Measurements from ENCODE around the gene ADRA1B.
"Not testable (repeated sequence)": the region's sequence is repeated elsewhere in the genome, so short reads cannot be mapped to it uniquely, and the experiment has no call there.

Gene ADRA1B

GRCh38 chr5:159971931-159972461 lies 55.7 kb downstream of the ADRA1B start:
- DNase-seq: no peak

GRCh38 chr5:159972538-159973362 lies 56.5 kb downstream of the ADRA1B start:
- DNase-seq: no peak

GRCh38 chr5:159975462-159976019 lies 59.3 kb downstream of the ADRA1B start:
- peak; percentile 96 for DNase-seq

- no peak for DNase-seq
Measured at GRCh38 chr5:159976921-159977320, 60.6 kb downstream of the ADRA1B start.

GRCh38 chr5:159978358-159978757 lies 62.1 kb downstream of the ADRA1B start:
- DNase-seq: no peak

GRCh38 chr5:159982421-159983173 lies 66.3 kb downstream of the ADRA1B start:
- DNase-seq: no peak

- peak; percentile 55 for DNase-seq
Measured at GRCh38 chr5:159987031-159987674, 70.9 kb downstream of the ADRA1B start.

GRCh38 chr5:159990506-159990905 lies 74.2 kb downstream of the ADRA1B start:
- DNase-seq: no peak

GRCh38 chr5:159992566-159992965 lies 76.3 kb downstream of the ADRA1B start:
- peak; percentile 31 for DNase-seq

GRCh38 chr5:159993194-159993593 lies 76.9 kb downstream of the ADRA1B start:
- no peak for DNase-seq

- DNase-seq: peak; percentile 7
Measured at GRCh38 chr5:159995907-159996306, 79.6 kb downstream of the ADRA1B start.

- DNase-seq: no peak
Measured at GRCh38 chr5:160001457-160001856, 85.2 kb downstream of the ADRA1B start.

GRCh38 chr5:160007514-160007913 lies 91.2 kb downstream of the ADRA1B start:
- DNase-seq: no peak

GRCh38 chr5:160008529-160008876 lies 92.2 kb downstream of the ADRA1B start:
- not testable (repeated sequence) for DNase-seq

GRCh38 chr5:160008877-160009590 lies 92.8 kb downstream of the ADRA1B start, which contains the start of gene TTC1:
TSS of gene TTC1 (plus strand) at chr5:160009139. CDS start at chr5:160010529, 1,390 bp downstream.
- DNase-seq: peak; percentile 99

GRCh38 chr5:160009591-160009989 lies 93.3 kb downstream of the ADRA1B start:
- DNase-seq: no peak

- no peak for DNase-seq
Measured at GRCh38 chr5:160011471-160011870, 95.2 kb downstream of the ADRA1B start.

GRCh38 chr5:160014197-160014596 lies 97.9 kb downstream of the ADRA1B start:
- not testable (repeated sequence) for DNase-seq

- DNase-seq: no peak
Measured at GRCh38 chr5:160018945-160019625, 102.8 kb downstream of the ADRA1B start.

GRCh38 chr5:160020266-160020770 lies 104.0 kb downstream of the ADRA1B start:
- no peak for DNase-seq

GRCh38 chr5:160020964-160021363 lies 104.7 kb downstream of the ADRA1B start:
- DNase-seq: no peak
